K562 (cell line): ENCODE data around the gene AIFM3. TPM values are rescaled to one million over a fixed set of nuclear protein-coding genes. Genes with fewer than 3 reads are reported as not detected.

Experiments used
- ATF3 ChIP-seq, 2 experiments: fragments of 450-650 bp in 1 of 2; sonication (generic) in 1 of 2; formaldehyde crosslinking in 1 of 2; IDR thresholded peaks in 1 of 2; conservative IDR thresholded peaks in 1 of 2; 2 replicates each; pipeline versions ENCODE4 v1.6.1 to v1.8.1; 2016 to 2023; ENCODE audit warnings: mild to moderate bottlenecking in 2 of 2, moderate library complexity in 2 of 2, inconsistent platforms in 1 of 2, missing genetic modification reagents in 1 of 2
- BCLAF1 ChIP-seq, 2 experiments: fragments of 450-650 bp in 1 of 2; IDR thresholded peaks; 2 replicates each; pipeline ENCODE4 v1.6.1; 2011 to 2017; ENCODE audit warnings: low read depth in 2 of 2, antibody characterized with exemption in 1 of 2, borderline replicate concordance in 1 of 2, low read length in 1 of 2, mild to moderate bottlenecking in 1 of 2, mixed read lengths in 1 of 2; ENCODE audit not compliant: control insufficient read depth in 1 of 2
- BRCA1 ChIP-seq, 2 experiments: fragments of 450-650 bp in 1 of 2; sonication (generic) in 1 of 2; formaldehyde crosslinking in 1 of 2; IDR thresholded peaks; 2 replicates each; pipeline versions ENCODE4 v1.5.0 to v1.6.1; 2017 to 2020; ENCODE audit warnings: mild to moderate bottlenecking in 1 of 2, missing genetic modification reagents in 1 of 2
- CBFA2T3 ChIP-seq: fragments of 450-650 bp; IDR thresholded peaks from 2 replicates; pipeline ENCODE4 v1.6.1; 2017
- CBX1 ChIP-seq: sonication (generic); IDR thresholded peaks from 2 replicates; pipeline ENCODE4 v1.6.1; 2016; ENCODE audit warnings: antibody characterized with exemption, low read depth, mild to moderate bottlenecking
- CBX8 ChIP-seq: fragments of 200-600 bp; sonication (generic); IDR thresholded peaks from 2 replicates; pipeline ENCODE4 v1.6.1; 2012; ENCODE audit warnings: borderline replicate concordance, mixed run types, low read depth, mild to moderate bottlenecking, moderate library complexity, mixed read lengths, low read length, control low read depth, inconsistent platforms; ENCODE audit not compliant: poor library complexity, severe bottlenecking; ENCODE audit errors: extremely low read depth
- ELK3 ChIP-seq: fragments of 450-650 bp; formaldehyde crosslinking; IDR thresholded peaks from 2 replicates; pipeline ENCODE4 v1.4.0; 2020; ENCODE audit warnings: mild to moderate bottlenecking
- FOXA1 ChIP-seq: fragments of 450-650 bp; IDR thresholded peaks from 2 replicates; pipeline ENCODE4 v1.6.1; 2016; ENCODE audit warnings: mild to moderate bottlenecking, borderline replicate concordance
- KDM5B ChIP-seq: fragments of 200-600 bp; sonication (generic); IDR thresholded peaks from 2 replicates; pipeline ENCODE4 v1.6.1; 2012; ENCODE audit warnings: low read depth, mild to moderate bottlenecking, moderate library complexity, low read length, control low read depth, inconsistent platforms; ENCODE audit not compliant: insufficient replicate concordance
- KLF6 ChIP-seq: fragments of 250-450 bp; sonication (Bioruptor Pico); IDR thresholded peaks from 2 replicates; pipeline ENCODE4 v1.4.0; 2020; ENCODE audit warnings: mild to moderate bottlenecking, moderate library complexity, borderline replicate concordance
- MXD1 ChIP-seq: fragments of 250-450 bp; sonication (Bioruptor Pico); IDR thresholded peaks from 2 replicates; pipeline ENCODE4 v1.8.0; 2021; ENCODE audit warnings: borderline replicate concordance, mild to moderate bottlenecking, moderate library complexity; ENCODE audit not compliant: poor library complexity, severe bottlenecking
- RBM15 ChIP-seq: fragments of 200-400 bp; formaldehyde crosslinking; IDR thresholded peaks from 2 replicates; pipeline ENCODE4 v1.6.1; 2018; ENCODE audit warnings: mild to moderate bottlenecking, low read length, moderate library complexity; ENCODE audit not compliant: insufficient read depth
- RHOXF2B ChIP-seq: fragments of 250-450 bp; sonication (Bioruptor Pico); conservative IDR thresholded peaks from 2 replicates; pipeline ENCODE4 v1.5.1; 2021
- SAFB2 ChIP-seq: fragments of 200-400 bp; formaldehyde crosslinking; IDR thresholded peaks from 2 replicates; pipeline ENCODE4 v1.6.1; 2018; ENCODE audit warnings: borderline replicate concordance, low read length, low read depth, moderate library complexity; ENCODE audit not compliant: severe bottlenecking
- SRF ChIP-seq, 2 experiments: fragments of 250-450, 450-650 bp in 1 of 2; sonication (Bioruptor Pico) in 1 of 2; sonication (generic) in 1 of 2; formaldehyde crosslinking; IDR thresholded peaks; 2 replicates each; pipeline versions ENCODE4 v1.5.0 to v1.5.1; 2020 to 2022; ENCODE audit warnings: mild to moderate bottlenecking in 1 of 2, missing genetic modification reagents in 1 of 2
- YY1 ChIP-seq, 3 experiments: IDR thresholded peaks; 2 replicates each; pipeline ENCODE4 v1.6.1; 2011; ENCODE audit warnings: low read length in 2 of 3, mild to moderate bottlenecking in 2 of 3, moderate library complexity in 2 of 3, borderline replicate concordance in 1 of 3, control low read depth in 1 of 3, low read depth in 1 of 3; ENCODE audit not compliant: insufficient read depth in 3 of 3, insufficient replicate concordance in 2 of 3, control insufficient read depth in 1 of 3, insufficient read length in 1 of 3; ENCODE audit errors: extremely low read depth in 1 of 3
- ZKSCAN1 ChIP-seq: fragments of 150-350 bp; IDR thresholded peaks from 2 replicates; pipeline ENCODE4 v1.6.1; 2016; ENCODE audit warnings: low read depth, low read length
- ZKSCAN3 ChIP-seq: fragments of 250-450 bp; sonication (Bioruptor Pico); IDR thresholded peaks from 2 replicates; pipeline ENCODE4 v1.4.0; 2020
- ZNF347 ChIP-seq: fragments of 450-650 bp; formaldehyde crosslinking; IDR thresholded peaks from 2 replicates; pipeline ENCODE4 v1.4.0; 2020; ENCODE audit warnings: low read depth, mild to moderate bottlenecking, moderate library complexity
- polyA plus RNA-seq, 8 experiments: library from polyadenylated mRNA; depleted of rRNA in 4 of 8; stranded (reverse) in 5 of 8; unstranded in 3 of 8; fragments of >200 nt; fragmentation: Nextera tagmentation in 2 of 8; fragmentation: Illumina TruSeq in 1 of 8; extraction: Ambion mirVana in 2 of 8; extraction: Trizol in 1 of 8; gene quantifications; 2 replicates each; pipeline versions ENCODE4 v1.2.1 to v1.2.3, GENCODE V29; 2011 to 2014; ENCODE audit warnings: inconsistent platforms in 1 of 8, missing spikeins in 1 of 8
- total RNA-seq, 7 experiments: library from RNA; depleted of rRNA in 6 of 7; stranded (reverse); fragments of >200 nt in 6 of 7; fragmentation: Illumina TruSeq in 2 of 7; extraction: Trizol in 2 of 7; gene quantifications; 2 replicates each; pipeline versions ENCODE4 v1.2.1 to v1.2.3, GENCODE V29; 2011 to 2021; ENCODE audit warnings: low replicate concordance in 1 of 7

The AIFM3 gene
- total and polyA plus RNA-seq, 9 of the 15 experiments (the other 6 are each of a cell fraction or from before 2014, with no cell fraction given) = 0.03 to 0.20 (median 0.07) TPM; not detected in 1

GRCh38 chr22:21001601-21002325 lies 34.7 kb downstream of the AIFM3 start, which contains the start of gene THAP7 (continued):
- TF ChIP-seq RHOXF2B (CRISPR knock-in tag) (peak; percentile 73), YY1 (IDR thresholded peaks at IDR 0.05; ENCODE audit: borderline replicate concordance in 1 of 3, control insufficient read depth in 1 of 3, extremely low read depth in 1 of 3, insufficient read depth in 3 of 3, insufficient read length in 1 of 3, insufficient replicate concordance in 2 of 3, low read depth in 1 of 3, low read length in 2 of 3) (peak in 2 of 3 experiments; percentile 95), CBX8 (no peak), KDM5B (peak; percentile 99), KLF6 (CRISPR knock-in tag) (peak; percentile 89), SAFB2 (no peak), ZKSCAN3 (CRISPR knock-in tag) (no peak), MXD1 (CRISPR knock-in tag) (peak; percentile 92), FOXA1 (no peak), ZKSCAN1 (peak; percentile 88), RBM15 (no peak), ZNF347 (no peak; the same call in 1 of the 2 replicates), BCLAF1 (IDR thresholded peaks at IDR 0.05; ENCODE audit: borderline replicate concordance in 1 of 2, control insufficient read depth in 1 of 2, low read depth in 2 of 2, low read length in 1 of 2) (no peak), BRCA1 (IDR thresholded peaks at IDR 0.05) (no peak), BRCA1 (CRISPR knock-in tag; IDR thresholded peaks at IDR 0.05) (no peak), CBFA2T3 (no peak), ELK3 (CRISPR knock-in tag) (peak; percentile 79), ATF3 (IDR thresholded peaks at IDR 0.05) (no peak), ATF3 (CRISPR knock-in tag; conservative IDR thresholded peaks at IDR 0.05) (peak; percentile 97), SRF (CRISPR knock-in tag; IDR thresholded peaks at IDR 0.05) (no peak; a peak in 1 of 4 replicates), CBX1 (no peak)
